Measurements from ENCODE around the gene DNAJC18. TPM values are rescaled to one million over a fixed set of nuclear protein-coding genes. Genes with fewer than 3 reads are reported as not detected.

Gene DNAJC18
- total and polyA plus RNA-seq, 2 of the 8 experiments (the other 6 are each of a cell fraction or from before 2014, with no cell fraction given): 7.8 to 29.2 TPM

GRCh38 chr5:139474890-139475791, 35.8 kb upstream of the DNAJC18 start:
- H2BK15ac ChIP-seq (ENCODE audit: low read length): no peak overlapping the region
- no peak for DNase-seq (ENCODE audit: low read depth in 1 of 2, low spot score in 2 of 2)
- H2AK5ac ChIP-seq (ENCODE audit: low read depth, low read length): no peak overlapping the region; the same call in 1 of the 2 replicates
- no peak overlapping the region for H4K5ac ChIP-seq (ENCODE audit: insufficient read length, low read depth, low read length)
- no peak for FAIRE-seq
- H3K36me3 ChIP-seq (ENCODE audit: control insufficient read depth in 2 of 4, insufficient read depth in 4 of 4, low read length in 3 of 4): no peaks in the 10 kb centered on the region
- H3K4me1 ChIP-seq (replicated peaks in 1 of 4; ENCODE audit: control insufficient read depth in 3 of 4, insufficient read depth in 4 of 4, low read length in 3 of 4): peaks cover 6 to 33% (median 15%) of the 10 kb centered on the region in 4 experiments
- 0 out of 7 replicates have a peak, but pooled peaks cover 0 to 2% (median 0%) of the 10 kb centered on the region in 4 experiments for H3K27me3 ChIP-seq (replicated peaks in 1 of 4; ENCODE audit: control insufficient read depth in 3 of 4, extremely low read depth in 1 of 4, insufficient read depth in 3 of 4, low read length in 3 of 4)
- H3K23ac ChIP-seq (ENCODE audit: insufficient read length): no peak overlapping the region
- no peak overlapping the region for H2AFZ ChIP-seq (ENCODE audit: low read length)
- H3K79me2 ChIP-seq (ENCODE audit: control insufficient read depth in 1 of 2, insufficient read depth in 2 of 2, low read length in 2 of 2): no peaks in the 10 kb centered on the region
- no peak overlapping the region for H3K27ac ChIP-seq (ENCODE audit: low read depth, low read length)
- H3K56ac ChIP-seq (replicated peaks; ENCODE audit: insufficient read length, low read depth, low read length): no peak overlapping the region
- H3K4me2 ChIP-seq (ENCODE audit: insufficient read depth in 1 of 2, low read depth in 2 of 2, low read length in 2 of 2): no peak overlapping the region
- no peak overlapping the region for H2BK5ac ChIP-seq (ENCODE audit: low read depth, low read length)
- no peak overlapping the region for H2BK120ac ChIP-seq (replicated peaks; ENCODE audit: low read depth, low read length)
- WGBS, 2 experiments (ENCODE audit: extremely low coverage in 1 of 2, insufficient coverage in 1 of 2, insufficient read length in 1 of 2, insufficient replicate concordance in 2 of 2, low coverage in 1 of 2, low lambda C conversion rate in 2 of 2, missing lambda C conversion rate in 1 of 2): 90% methylated on average over 12 of the region's 13 CpGs; no CpG with 5 or more reads in 1 of the 2 experiments
- H3K79me1 ChIP-seq (ENCODE audit: low read depth, low read length): no peaks in the 10 kb centered on the region
- TF ChIP-seq BCL11A (IDR thresholded peaks at IDR 0.05; ENCODE audit: low read depth in 2 of 2, low read length in 2 of 2) (no peak), CEBPB (IDR thresholded peaks at IDR 0.05; ENCODE audit: low read depth, low read length) (peak; percentile 93), YY1 (IDR thresholded peaks at IDR 0.05; ENCODE audit: low read depth, low read length) (no peak), CHD2 (IDR thresholded peaks at IDR 0.05; ENCODE audit: low read length) (no peak), SP4 (IDR thresholded peaks at IDR 0.05; ENCODE audit: low read length) (no peak)
- H4K20me1 ChIP-seq (replicated peaks in 1 of 2; ENCODE audit: control insufficient read depth in 1 of 2, insufficient read depth in 2 of 2, low read length in 2 of 2): no peaks in the 10 kb centered on the region
- H2BK12ac ChIP-seq (ENCODE audit: low read depth, low read length): peak overlapping the region; percentile 18; the same call in 1 of the 2 replicates
- no peaks in the 10 kb centered on the region for H3K9me3 ChIP-seq (ENCODE audit: insufficient read depth in 2 of 2, low read depth in 1 of 2, low read length in 1 of 2)
- H4K91ac ChIP-seq (replicated peaks; ENCODE audit: insufficient read length, low read length): peak overlapping the region; percentile 9
- H3K23me2 ChIP-seq (ENCODE audit: low read depth, low read length): no peaks in the 10 kb centered on the region
- no peak overlapping the region for H3K9ac ChIP-seq (replicated peaks in 1 of 4; ENCODE audit: extremely low read depth in 1 of 4, low read depth in 3 of 4, low read length in 3 of 4)
- no peak overlapping the region for H3K18ac ChIP-seq (ENCODE audit: extremely low read depth, low read length)
- no peak overlapping the region for H3K4ac ChIP-seq (replicated peaks; ENCODE audit: insufficient read length, low read depth, low read length)
- no peak overlapping the region for H2BK20ac ChIP-seq (ENCODE audit: low read length)
- CTCF ChIA-PET (ENCODE audit: partially characterized antibody): interaction anchor here (0.7 to 2.3 kb wide), 3 partner anchors 19 to 53 kb away, joined by 3 to 6 read pairs (median 4); no protein-coding TSS in a partner anchor
- POLR2A ChIA-PET (ENCODE audit: partially characterized antibody): no interaction called here
- H4K8ac ChIP-seq (ENCODE audit: extremely low read depth, insufficient read depth, low read length): no peak overlapping the region
- no peak overlapping the region for H3K14ac ChIP-seq (ENCODE audit: insufficient read length)
- H3K4me3 ChIP-seq (ENCODE audit: extremely low read depth in 1 of 4, insufficient read depth in 2 of 4, low read depth in 3 of 4, low read length in 4 of 4): no peak overlapping the region
